Chondrocyte (in vitro differentiated cells): ENCODE results near the gene TAP2. TPM values are rescaled to one million over a fixed set of nuclear protein-coding genes. Genes with fewer than 3 reads are reported as not detected.
"Not testable (repeated sequence)": the region's sequence is repeated elsewhere in the genome, so short reads cannot be mapped to it uniquely, and the experiment has no call there.

Experiments
- DNase-seq: peaks from one replicate; pipeline ENCODE4 v3.0.0; 2021; ENCODE audit warnings: mixed read lengths, low spot score
- H3K27ac Mint-ChIP-seq: one replicate; pipeline ENCODE4 v1.8.0; 2021; ENCODE audit warnings: mild to moderate bottlenecking, moderate library complexity, mixed read lengths; ENCODE audit not compliant: unreplicated experiment
- H3K27me3 Mint-ChIP-seq: 2 replicates; pipeline ENCODE4 v1.8.0; 2021; ENCODE audit warnings: low read depth, mixed read lengths
- H3K36me3 Mint-ChIP-seq: 2 replicates; pipeline ENCODE4 v1.8.0; 2021; ENCODE audit warnings: low read depth, mixed read lengths
- H3K4me1 Mint-ChIP-seq: 2 replicates; pipeline ENCODE4 v1.8.0; 2021; ENCODE audit warnings: low read depth, mild to moderate bottlenecking, mixed read lengths
- H3K4me3 Mint-ChIP-seq: one replicate; pipeline ENCODE4 v1.8.0; 2021; ENCODE audit warnings: mild to moderate bottlenecking, moderate library complexity, mixed read lengths; ENCODE audit not compliant: unreplicated experiment
- H3K9me3 Mint-ChIP-seq: 2 replicates; pipeline ENCODE4 v1.8.0; 2021; ENCODE audit warnings: low read depth, mixed read lengths
- CTCF ChIP-seq: fragments of 200-600 bp; sonication (generic); IDR thresholded peaks from 2 replicates; pipeline ENCODE4 v1.5.0; 2021; ENCODE audit warnings: antibody characterized with exemption, mild to moderate bottlenecking, moderate library complexity
- total RNA-seq: library from RNA; stranded (reverse); gene quantifications from 3 replicates; pipeline ENCODE4 v1.2.1, GENCODE V29; 2021

Gene TAP2
- total RNA-seq, 1 donor from 2014 or later, result 20.3 TPM

GRCh38 chr6:32814145-32814544 is 24.4 kb downstream of the TAP2 start:
- no peak overlapping the region for H3K27ac Mint-ChIP-seq
- TF ChIP-seq CTCF, result no peak
- no peak overlapping the region for H3K4me3 Mint-ChIP-seq
- DNase-seq, result no peak
- H3K27me3 Mint-ChIP-seq, result peaks cover 29% of the 10 kb centered on the region
- peaks cover 3% of the 10 kb centered on the region for H3K36me3 Mint-ChIP-seq
- peaks cover 8% of the 10 kb centered on the region for H3K4me1 Mint-ChIP-seq
- H3K9me3 Mint-ChIP-seq, result no peaks in the 10 kb centered on the region

DNA sequence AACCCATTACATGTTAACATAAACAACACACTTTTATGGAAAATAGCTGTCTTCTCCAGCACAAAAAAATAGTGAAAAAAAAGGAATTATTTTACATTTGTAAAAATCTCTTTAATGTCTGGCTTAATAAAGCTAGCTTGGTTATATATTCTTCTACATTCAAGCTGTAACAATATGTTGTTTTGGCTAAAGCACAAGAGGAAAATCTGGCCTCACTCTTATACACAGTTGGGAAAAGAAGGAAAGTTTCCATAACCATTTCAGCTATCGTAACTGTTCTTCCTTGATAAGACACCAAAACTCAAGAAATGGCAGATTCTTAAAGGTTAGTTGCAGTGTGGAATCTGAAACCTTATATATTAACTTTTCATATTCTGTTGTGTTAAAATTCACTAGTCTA is 29.4 kb downstream of the TAP2 start:
- H3K27me3 Mint-ChIP-seq, result peaks cover 44% of the 10 kb centered on the region
- H3K36me3 Mint-ChIP-seq, result peaks cover 3% of the 10 kb centered on the region
- no peak for DNase-seq
- no peak overlapping the region for H3K27ac Mint-ChIP-seq
- H3K4me3 Mint-ChIP-seq, result no peak overlapping the region
- H3K4me1 Mint-ChIP-seq, result peaks cover 7% of the 10 kb centered on the region
- H3K9me3 Mint-ChIP-seq, result no peaks in the 10 kb centered on the region
- TF ChIP-seq CTCF, result no peak

GRCh38 chr6:32807020-32807580 is 31.4 kb downstream of the TAP2 start:
- H3K4me1 Mint-ChIP-seq, result peaks cover 7% of the 10 kb centered on the region
- no peak overlapping the region for H3K27ac Mint-ChIP-seq
- H3K9me3 Mint-ChIP-seq, result no peaks in the 10 kb centered on the region
- no peak for TF ChIP-seq CTCF
- DNase-seq, result no peak
- no peaks in the 10 kb centered on the region for H3K36me3 Mint-ChIP-seq
- H3K4me3 Mint-ChIP-seq, result no peak overlapping the region
- H3K27me3 Mint-ChIP-seq, result peaks cover 47% of the 10 kb centered on the region

DNA sequence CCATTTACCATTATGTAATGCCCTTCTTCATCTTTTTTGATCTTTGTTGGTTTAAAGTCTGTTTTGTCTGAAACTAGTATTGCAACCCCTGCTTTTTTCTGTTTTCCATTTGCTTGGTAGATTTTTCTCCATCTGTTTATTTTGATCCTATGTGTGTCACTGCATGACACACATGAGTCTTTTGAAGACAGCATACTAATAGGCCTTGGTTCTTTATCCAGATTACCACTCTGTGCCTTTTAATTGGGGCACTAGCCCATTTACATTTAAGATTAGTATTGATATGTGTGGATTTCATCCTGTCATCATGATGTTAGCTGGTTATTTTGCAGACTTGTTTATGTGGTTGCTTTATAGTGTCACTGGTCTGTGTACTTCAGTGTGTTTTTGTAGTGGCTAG is 33.1 kb downstream of the TAP2 start:
- not testable (repeated sequence) for H3K36me3 Mint-ChIP-seq, DNase-seq, H3K4me1 Mint-ChIP-seq, H3K4me3 Mint-ChIP-seq, H3K9me3 Mint-ChIP-seq, H3K27ac Mint-ChIP-seq
- H3K27me3 Mint-ChIP-seq, result peaks cover 56% of the 10 kb centered on the region

- H3K4me3 Mint-ChIP-seq, result no peak overlapping the region
- H3K27ac Mint-ChIP-seq, result no peak overlapping the region
- peaks cover 2% of the 10 kb centered on the region for H3K36me3 Mint-ChIP-seq
- peaks cover 5% of the 10 kb centered on the region for H3K9me3 Mint-ChIP-seq
- peaks cover 63% of the 10 kb centered on the region for H3K27me3 Mint-ChIP-seq
- DNase-seq, result no peak
- peaks cover 7% of the 10 kb centered on the region for H3K4me1 Mint-ChIP-seq
- no peak for TF ChIP-seq CTCF
Observed at GRCh38 chr6:32803416-32803815, 35.1 kb downstream of the TAP2 start.

- no peak for DNase-seq
- peaks cover 67% of the 10 kb centered on the region for H3K27me3 Mint-ChIP-seq
Observed at GRCh38 chr6:32799740-32800139, 38.8 kb downstream of the TAP2 start.

More at GRCh38 chr6:32799740-32800139, 38.8 kb downstream of the TAP2 start:
- Mint-ChIP-seq H3K36me3 (peaks cover 2% of the 10 kb centered on the region), H3K27ac (no peak overlapping the region), H3K4me1 (peaks cover 5% of the 10 kb centered on the region), H3K9me3 (peaks cover 5% of the 10 kb centered on the region), H3K4me3 (no peak overlapping the region)
- TF ChIP-seq CTCF, result no peak
